Activated effector memory CD4-positive, alpha-beta T cell treated with anti-CD3 and anti-CD28 coated beads, Interleukin-2, amount 50 U/mL, for 16 hours (primary cell): Measurements from ENCODE around the gene NPM3.
"Not testable (repeated sequence)": the region's sequence is repeated elsewhere in the genome, so short reads cannot be mapped to it uniquely, and the experiment has no call there.

Source experiments
- DNase-seq: peaks from one replicate; pipeline ENCODE4 v3.0.0-alpha.2; 2020

NPM3 gene

GRCh38 chr10:101803511-101803910 is 20.3 kb upstream of the NPM3 start:
- no peak for DNase-seq

DNA sequence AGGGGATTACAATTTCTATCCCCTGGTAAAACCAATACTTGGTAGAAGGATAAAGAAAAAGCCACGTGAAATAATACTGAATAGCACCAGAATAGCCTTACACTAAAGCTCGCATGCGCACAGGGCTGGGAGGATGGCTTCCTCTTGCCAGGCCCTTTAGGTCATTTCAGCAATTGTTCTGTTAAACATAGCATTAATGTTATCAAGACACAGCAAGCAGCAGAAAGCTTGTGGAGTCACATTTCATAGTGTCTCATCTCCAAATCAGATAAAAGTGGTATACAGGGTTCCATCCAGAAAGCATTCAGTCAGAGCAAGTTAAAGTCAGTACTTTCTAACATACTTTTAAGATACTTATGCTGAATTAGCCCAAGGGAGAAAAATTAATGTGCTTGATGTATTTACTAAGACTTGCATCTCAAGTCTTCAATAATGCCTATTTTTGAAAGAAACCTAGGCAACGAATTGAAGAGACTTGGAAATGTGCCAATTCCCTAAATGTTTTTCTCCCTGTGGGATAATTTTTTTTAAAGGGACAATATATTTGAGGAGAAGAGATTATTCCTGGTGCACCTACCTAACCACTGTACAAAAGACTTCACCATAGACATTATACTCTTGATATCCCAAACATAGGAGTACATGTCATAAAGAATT is 14.3 kb upstream of the NPM3 start:
- no peak for DNase-seq

- DNase-seq = no peak
Measured at GRCh38 chr10:101793526-101793925, 10.3 kb upstream of the NPM3 start.

- DNase-seq = no peak
Measured at GRCh38 chr10:101789686-101790085, 6.4 kb upstream of the NPM3 start.

DNA sequence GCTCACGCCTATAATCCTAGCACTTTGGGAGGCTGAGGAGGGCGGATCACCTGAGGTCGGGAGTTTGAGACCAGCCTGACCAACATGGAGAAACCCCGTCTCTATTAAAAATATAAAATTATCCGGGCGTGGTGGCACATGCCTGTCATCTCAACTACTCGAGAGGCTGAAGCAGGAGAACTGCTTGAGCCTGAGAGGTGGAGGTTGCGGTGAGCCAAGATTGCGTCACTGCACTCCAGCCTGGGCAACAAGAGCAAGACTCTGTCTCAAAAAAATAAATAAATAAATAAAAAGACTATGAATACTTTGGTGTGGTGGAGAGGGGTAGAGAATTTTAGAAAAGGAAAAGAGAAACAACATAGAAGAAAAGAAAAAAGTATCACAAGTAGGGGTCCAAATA is 6.0 kb upstream of the NPM3 start:
- DNase-seq = not testable (repeated sequence)

DNA sequence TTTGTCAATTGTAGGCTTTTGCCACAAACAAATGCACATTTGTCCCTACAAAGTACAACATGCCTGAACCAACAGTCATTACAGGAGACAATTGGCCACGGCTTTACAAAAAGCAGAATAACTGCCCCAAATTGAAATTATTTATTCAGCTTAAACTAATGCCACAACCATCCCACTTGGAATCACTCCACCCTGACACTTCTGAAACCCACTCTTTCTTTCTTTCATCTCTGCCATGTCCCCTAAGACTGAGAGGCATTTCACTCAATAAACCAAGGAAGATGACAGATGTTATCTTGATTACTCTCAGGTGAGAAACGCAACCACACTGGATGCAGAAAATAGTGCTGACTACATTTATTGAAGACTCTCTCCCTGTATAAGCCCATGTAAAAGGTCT is 2.6 kb upstream of the NPM3 start:
- DNase-seq = no peak

- DNase-seq = no peak
Measured at GRCh38 chr10:101784558-101784957, 1.3 kb upstream of the NPM3 start.

DNA sequence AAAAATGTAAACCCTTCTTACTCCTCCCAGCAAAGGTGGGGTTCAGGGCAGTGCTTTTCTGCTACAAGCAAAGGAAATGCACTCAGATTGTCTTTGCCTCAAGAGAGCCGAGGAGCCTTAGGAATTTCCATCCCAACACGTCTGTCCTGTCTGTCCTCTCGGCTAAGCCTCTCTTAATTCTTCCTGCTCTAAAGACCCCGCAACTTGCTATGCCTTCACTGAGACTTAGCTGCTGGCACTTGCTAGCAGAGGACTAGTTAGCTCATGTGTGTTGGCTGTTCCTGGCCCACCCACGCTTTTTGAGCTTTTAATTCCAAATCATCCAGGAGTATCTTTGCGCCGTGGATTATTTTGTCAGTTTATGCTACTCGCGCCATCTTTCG is 481 bp upstream of the NPM3 start:
- DNase-seq = no peak

- peak; percentile 61 for DNase-seq
Measured at GRCh38 chr10:101781984-101782810, 1.0 kb downstream of the NPM3 start.

DNA sequence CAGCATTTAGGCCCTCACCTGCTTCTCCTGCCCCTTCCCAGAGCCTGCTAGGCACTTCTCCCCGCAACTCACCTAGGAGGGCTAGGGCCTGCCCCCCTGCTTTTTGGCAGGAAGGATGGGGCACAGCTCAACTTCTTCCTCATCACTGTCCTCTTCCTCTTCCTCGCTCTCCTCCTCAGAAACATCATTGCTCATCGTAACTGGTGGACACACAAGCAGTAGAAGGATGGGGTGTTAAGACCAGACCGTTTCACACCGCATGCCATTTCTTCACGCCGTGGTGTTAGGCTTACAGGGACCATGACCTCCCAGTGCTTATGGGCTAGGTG is 1.6 kb downstream of the NPM3 start:
- DNase-seq = no peak

DNA sequence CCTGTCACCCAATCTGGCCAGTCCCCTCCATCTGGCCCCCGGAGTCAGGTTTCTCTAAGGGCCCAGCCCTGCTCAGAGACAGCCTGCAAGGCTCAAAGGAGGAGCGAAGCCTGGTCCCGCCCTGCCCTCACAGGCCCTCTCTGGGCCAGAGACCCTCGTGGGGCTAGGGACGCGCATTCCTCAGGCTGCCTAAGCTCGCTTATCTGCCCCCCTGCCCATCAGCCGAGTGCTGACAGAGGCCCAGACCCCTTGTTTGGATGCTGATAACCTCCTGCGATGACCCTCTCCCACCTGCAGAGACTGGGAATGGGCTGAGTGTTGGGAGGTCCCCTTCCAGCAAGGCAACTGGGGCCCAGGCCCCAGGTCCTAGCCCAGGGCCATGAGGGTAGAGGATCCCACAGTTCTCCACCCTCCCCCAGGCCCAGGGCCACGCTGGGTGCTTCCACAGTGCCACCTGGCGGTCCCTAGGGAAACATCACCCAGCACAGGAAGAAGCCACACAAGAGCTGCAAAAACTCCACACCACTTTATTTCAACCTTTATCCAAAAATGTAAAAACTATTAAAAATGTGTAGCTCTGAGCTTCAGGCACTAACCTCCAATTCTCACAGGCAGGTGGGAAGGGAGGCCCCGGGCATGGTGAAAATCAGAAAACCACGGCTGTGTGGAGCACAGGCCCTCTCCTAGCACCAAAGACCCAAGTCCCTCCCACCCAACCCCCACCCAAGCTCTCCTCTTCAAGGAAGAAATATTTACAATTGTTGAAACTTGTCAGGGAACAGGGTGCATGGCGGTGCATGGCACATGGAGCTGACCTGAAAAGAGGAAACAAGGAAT is 2.2 kb downstream of the NPM3 start:
- DNase-seq = peak; percentile 90

- no peak for DNase-seq
Measured at GRCh38 chr10:101780187-101780817, 2.9 kb downstream of the NPM3 start.

- DNase-seq = peak; percentile 94
Measured at GRCh38 chr10:101779544-101780186, 3.6 kb downstream of the NPM3 start.

DNA sequence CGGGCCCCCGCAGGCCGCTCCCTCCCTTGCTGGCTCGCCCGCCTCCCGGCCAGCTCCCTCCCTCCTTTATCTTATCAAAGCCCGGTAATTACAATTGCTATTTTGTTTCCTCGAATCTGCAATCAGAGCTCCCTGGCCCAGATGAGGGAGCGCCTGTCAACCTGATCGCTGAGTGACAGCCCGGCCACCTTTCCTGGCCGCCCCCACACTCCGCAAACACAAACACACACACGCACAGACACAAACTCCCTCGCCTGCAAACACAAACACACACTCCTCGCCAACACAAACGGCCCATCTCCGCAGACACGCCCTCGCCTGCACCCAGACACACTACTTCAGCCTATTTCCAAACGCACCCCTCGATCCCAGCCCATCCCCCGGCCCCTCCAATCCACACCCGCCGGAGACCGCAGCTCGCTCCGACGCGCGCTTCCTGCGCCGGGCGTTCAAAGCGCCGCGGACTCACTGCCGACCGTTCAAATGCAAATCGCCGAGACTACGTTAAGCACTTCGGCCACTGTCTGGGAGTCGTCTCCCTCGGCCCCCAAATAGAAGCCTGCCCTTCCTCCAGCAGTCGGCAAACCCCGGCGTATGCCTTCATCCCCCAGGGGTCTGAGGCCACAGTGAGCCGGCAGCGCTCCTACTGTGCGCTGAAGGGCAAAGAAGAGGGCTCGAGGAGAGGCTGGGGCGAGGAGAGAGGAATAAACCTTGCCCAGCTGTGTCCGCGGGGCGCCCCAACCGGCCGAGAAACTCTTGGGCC is 4.3 kb downstream of the NPM3 start:
- DNase-seq = peak; percentile 71

DNA sequence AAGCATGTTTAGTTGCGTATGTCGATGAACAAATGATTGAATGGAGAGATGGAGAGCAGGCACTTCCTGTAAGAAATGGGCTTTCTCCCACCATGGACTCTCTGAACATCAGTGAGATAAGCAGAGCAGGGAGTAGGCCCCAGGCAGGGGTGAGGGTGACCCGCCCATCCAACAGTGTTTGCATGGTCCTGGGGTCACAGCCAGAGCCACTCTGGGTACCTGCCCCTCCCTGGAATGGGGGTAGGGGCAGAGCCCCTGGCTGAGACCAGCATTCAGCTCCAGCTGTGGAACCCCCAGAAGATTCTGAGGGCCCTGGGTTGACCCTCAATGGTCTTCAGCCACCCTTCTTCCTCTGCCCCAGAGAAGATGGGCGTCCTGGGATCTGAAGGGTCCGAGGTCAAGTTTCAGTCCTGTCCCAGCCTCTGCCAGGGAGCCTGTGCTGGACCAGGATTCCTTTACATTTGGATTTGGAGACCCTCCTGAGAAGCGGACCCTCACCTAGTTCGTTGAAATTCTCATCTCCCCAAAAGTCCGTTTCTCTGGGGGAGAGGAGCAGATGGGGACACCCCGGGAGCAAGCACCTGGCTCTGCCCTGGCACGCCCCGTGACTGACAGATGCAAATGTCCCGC is 5.0 kb downstream of the NPM3 start:
- no peak for DNase-seq

DNA sequence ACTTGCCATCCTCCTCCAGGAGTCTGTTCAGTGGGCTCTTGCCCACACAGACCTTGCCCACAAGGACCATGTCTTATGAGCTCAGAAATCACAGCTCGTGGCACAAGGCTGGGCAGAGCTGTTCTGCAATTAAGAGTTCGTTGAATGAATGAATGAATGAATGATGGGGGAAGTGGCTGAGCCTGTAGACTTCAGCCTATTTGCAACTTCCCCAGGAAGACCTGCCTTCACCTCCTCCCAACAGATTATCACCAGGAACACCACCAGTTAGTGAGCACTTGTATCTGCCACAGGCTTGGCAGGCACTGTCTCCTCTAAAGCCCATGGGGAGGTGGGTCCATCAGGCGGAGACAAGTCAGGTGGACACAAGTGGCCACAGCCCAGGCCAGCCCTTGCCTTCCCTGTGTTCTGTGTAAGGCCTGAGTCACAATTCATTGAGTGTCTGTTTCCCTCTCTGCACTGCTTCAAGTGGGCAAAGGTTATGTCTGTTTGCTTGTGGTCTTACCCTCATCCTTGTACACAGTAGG is 5.6 kb downstream of the NPM3 start:
- no peak for DNase-seq

DNA sequence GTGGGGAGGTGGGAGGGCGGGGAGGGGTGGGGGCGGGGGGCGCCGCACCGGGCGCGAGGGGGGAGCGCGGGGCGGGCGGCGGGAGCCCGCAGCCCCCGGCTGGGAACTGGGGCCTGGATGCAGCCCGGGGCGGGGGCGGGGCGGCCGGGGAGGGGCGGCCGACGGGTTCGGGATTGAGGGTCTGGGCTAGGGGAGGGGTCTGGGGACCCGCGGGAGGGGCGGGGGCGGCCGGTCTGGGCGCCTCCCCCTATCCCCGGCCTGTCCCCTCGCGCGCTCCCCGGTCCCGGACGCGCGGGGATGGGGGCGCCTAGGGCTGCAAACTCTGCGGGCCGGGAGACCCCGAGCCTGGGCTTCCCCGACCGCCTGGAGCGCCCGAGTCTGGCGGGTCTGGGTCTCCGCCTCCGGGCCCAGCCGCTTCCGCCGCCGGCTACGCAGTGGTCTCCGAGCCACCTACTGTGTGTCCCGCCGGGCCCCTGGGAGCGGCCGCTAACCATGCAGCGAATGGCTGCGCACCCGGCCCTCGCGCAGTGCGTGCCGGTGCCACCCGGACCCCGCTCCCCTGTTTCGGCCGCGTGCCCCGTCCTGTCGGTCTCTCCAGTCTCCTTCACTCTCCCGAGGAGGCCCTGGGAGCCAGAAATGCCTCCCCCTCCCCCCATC is 7.0 kb downstream of the NPM3 start:
- DNase-seq = no peak

DNA sequence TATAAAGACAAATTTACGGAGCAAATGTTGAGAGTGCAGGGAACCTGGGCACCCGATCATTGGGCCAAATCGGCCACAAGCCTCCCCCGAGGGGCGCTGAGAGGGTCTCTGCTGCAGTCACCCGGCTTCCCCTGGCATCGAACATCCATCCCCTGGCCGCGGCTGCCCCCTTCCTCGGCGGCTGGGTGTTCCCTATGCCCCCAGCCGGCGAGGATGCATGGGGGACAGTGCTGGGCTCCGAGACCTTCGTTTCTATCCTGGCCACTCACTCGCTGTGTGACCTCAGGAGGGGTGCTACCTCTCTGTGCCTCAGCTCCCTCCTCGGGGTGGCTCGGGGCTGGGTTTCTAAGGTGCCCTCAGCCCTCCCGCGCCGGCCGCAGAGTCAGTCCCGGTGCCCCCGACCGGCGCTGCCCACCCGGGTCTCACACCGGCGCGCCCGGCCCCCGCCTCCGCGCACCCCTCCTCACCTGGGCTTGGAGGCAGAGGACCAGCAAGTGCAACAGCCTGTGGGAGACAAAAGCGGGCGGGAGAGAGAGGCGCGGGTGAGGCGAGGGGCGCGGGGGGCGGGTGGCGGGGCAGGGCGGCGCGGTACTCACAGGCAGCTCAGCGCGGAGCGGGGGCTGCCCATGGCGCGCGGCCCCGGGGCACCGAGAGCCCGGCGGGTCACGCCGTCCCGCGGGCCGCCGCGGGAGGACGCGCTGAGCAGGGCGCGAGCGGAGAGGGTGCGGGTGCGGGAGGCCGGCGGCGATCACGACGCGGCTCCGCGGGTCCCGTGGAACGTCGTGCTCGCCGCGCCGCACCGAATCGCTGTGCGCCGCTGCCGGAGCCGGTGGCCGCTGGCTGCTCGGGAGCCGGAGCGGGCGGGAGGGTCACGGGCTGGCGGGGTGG is 7.7 kb downstream of the NPM3 start, which contains the start of gene FGF8:
TSS of gene FGF8 (minus strand) at position 842 of the 888 bp plus-strand sequence. CDS start at position 628, 214 bp downstream.
- DNase-seq = no peak

DNA sequence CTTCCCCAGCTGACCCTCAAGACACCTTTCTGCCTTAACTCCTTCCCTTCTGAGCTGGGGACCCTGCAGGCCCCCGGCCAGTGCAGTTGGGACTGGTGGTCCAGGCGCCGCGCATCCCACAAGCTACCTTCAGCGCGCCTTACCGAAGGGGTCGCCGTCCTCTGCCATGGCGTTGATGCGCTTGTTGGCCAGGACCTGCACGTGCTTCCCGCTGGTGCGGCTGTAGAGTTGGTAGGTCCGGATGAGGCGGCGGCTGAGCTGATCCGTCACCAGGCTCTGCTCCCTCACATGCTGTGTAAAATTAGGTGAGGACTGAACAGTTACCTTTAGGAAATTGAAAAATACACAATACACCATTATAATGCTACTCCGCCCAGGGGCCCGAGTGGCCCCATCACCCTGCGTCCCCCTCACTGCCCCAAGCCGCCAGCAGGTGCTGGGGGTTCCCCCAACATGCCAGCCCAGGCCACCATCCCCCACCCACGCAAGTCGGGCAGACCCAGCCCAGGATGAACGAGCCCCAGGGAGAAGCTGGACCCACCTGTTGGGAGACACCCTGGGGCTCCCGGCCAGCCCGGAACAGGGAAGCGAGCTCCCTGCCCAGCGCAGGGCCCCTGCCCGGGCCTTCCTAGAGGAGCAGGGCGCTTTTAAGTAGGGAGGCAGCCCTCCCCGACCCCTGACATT is 8.5 kb downstream of the NPM3 start:
- no peak for DNase-seq
